Effector CD4-positive, alpha-beta T cell (primary cell): ENCODE results near the gene PTGR1.

ENCODE experiments used
- DNase-seq: peaks from one replicate; pipeline ENCODE4 v3.0.0-alpha.2; 2020

PTGR1 gene

DNA sequence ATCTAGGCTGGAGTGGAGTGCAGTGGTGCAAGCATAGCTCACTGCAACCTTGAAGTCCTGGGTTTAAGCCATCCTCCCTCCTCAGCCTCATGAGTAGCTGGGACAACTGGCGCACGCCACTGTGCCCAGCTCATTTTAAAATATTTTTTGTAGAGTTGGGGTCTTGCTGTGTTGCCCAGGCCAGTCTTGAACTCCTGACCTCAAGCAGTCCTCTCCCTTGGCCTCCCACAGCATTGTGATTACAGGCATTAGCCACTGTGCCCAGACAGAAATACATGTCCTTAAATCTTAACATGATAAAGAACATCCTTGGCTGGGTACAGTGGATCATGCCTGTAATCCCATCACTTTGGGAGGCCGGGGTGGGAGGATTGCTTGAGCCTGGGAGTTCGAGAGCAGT, 67.7 kb downstream of the PTGR1 start:
- DNase-seq: no peak

DNA sequence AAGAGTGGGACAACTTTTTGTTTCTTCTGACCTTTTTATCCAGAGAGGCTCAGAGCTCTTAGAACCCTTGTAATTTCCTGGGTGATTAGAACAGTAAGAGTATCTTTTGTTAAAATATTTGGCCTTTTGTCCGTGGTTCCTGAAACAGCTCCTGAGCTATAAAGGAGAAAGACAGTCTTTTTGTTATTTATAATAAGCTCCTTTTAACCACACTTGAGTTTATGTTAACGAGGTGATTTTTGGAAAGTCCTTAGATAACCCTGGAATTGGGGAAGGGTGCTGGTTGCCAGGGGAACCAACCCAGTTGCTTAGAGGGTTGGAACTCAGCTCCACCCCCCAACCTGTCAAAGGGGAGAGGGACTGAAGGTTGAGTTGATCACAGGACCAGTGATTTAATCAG, 69.7 kb downstream of the PTGR1 start:
- no peak for DNase-seq

DNA sequence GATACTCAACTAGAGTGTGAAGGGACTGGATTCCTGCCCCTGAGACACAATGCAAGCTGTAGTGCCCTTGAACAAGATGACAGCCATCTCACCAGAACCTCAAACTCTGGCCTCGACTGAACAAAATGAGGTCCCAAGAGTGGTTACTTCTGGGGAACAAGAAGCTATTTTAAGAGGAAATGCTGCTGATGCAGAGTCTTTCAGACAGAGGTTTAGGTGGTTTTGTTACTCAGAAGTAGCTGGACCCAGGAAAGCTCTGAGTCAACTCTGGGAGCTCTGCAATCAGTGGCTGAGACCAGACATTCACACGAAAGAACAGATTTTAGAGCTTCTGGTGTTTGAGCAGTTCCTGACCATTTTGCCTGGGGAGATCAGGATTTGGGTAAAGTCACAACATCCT, 72.1 kb downstream of the PTGR1 start:
- no peak for DNase-seq

DNA sequence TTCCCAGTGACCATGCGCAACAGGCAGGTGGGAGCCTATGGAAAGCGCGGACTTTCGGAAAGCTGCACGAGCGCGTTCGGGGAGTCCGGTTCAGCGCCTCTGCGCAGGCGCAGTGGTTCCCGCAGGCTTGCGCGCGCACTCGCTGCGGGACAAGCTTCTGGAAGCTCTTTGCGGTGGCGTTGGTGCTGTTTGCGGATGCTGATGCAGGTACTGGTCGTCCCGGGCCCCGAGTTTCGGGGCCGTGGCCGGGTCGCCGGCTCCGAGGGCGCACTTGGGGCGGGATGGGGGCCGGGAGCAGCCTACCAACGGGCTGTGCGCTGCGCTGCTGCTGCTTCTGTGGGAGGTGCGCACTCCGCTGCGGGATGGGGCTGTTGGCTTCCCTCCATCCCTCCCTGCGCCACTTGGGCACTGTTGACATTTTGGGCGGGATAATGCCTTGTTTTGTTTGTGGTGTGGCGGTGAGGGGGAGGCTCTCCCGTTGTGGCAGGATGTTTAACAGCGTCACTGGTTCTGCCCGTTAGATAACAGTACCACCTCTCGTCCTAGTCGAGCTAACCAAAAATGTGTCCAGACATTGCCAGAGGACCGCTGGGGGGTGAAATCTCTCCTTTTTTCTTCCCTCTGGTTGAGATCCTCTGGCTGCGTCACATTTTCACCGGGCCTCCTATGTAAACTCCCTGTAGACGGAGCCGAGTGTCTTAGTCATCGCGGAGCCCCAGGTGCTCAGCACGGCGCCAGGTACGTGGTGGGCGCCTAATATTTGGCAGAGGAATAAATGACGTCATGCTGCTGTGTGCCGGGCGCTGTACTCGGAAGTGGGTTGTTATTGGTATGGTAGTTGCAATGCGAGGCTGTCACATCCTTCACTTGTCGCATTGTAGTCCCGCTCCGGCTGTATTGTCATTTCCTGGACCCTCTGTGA, 74.1 kb downstream of the PTGR1 start, which contains the start of gene ZNF483:
Gene ZNF483 (plus strand): TSS at position 124 of the 922 bp plus-strand sequence. CDS start 2,217 bp downstream, outside the sequence.
- peak; percentile 67 for DNase-seq

DNA sequence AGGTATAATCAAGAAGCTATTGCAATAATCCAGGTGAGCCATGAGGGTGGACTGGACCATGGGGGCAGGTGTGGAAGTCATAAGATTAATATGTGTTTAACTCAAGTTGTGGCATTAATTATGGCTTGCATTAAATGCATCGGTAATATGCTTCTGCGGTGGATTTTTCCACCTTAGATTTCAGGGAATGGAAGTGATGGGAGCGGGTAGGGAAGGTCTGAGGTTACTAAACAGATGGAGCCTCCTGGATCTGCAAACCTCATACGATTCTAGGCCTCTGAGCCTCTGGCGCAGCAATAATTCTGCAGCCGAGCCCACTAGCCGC, 74.8 kb downstream of the PTGR1 start:
- no peak for DNase-seq

DNA sequence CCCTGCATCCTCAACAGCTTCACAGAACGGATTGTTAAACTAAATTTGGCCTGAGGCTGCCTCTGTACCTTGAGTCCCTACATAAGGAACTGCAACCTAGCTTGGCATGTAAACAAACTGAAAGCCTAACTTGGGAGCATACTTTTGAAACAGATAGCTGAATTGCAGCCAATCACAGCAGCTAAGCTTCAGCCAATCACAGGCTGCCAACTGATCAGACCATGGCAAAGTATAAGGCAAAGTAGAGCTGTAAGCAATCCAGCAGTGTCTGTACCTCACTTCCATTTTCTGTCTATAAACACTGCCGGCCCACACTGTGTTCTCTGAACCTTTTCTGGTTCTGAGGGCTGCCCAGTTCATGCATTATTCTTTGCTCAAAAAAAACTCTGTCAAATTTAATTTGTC, 83.4 kb downstream of the PTGR1 start:
- DNase-seq: no peak

DNA sequence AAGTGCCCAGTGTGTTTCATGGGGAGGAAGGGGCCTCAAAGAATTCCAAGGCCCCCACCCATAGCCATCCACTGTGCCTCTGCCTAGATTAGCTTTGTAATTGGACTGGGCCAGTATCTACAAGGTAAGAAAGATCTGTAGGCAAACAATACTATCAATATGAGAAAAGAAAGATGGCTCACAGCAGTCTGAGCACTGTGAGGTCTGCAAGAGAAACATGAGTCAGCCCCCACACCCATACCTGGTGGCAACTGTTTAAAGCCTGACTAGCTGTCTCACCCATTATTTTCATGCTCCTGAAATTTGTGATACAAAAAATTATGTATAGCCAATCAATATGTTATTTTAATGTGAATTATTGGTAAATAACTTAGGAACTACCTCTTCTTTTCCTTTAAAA, 84.5 kb downstream of the PTGR1 start:
- DNase-seq: no peak
